HCT116 (cell line): ENCODE measurements around the gene PDLIM7.

Experiments
- EGR1 ChIP-seq: IDR thresholded peaks from 2 replicates; pipeline ENCODE4 v1.6.1; 2012; ENCODE audit warnings: low read depth
- EZH2 ChIP-seq: fragments of 200-600 bp; sonication (generic); IDR thresholded peaks from 2 replicates; pipeline ENCODE4 v1.6.1; 2017; ENCODE audit warnings: antibody characterized with exemption, mixed run types
- FOSL1 ChIP-seq: IDR thresholded peaks from 2 replicates; pipeline ENCODE4 v1.6.1; 2012; ENCODE audit warnings: low read depth
- POLR2A ChIP-seq: IDR thresholded peaks from 2 replicates; pipeline ENCODE4 v1.7.0; 2011; ENCODE audit warnings: borderline replicate concordance; ENCODE audit not compliant: insufficient read depth, insufficient read length; ENCODE audit errors: extremely low read depth
- POLR2AphosphoS5 ChIP-seq: IDR thresholded peaks from 2 replicates; pipeline ENCODE4 v1.6.1; 2011; ENCODE audit warnings: mild to moderate bottlenecking, low read depth, low read length, moderate library complexity
- RAD21 ChIP-seq: IDR thresholded peaks from 2 replicates; pipeline ENCODE4 v1.6.1; 2012; ENCODE audit warnings: low read depth, mild to moderate bottlenecking
- TCF7L2 ChIP-seq: IDR thresholded peaks from 2 replicates; pipeline ENCODE4 v1.7.0; 2011; ENCODE audit warnings: borderline replicate concordance, inconsistent platforms; ENCODE audit not compliant: insufficient read depth, insufficient read length; ENCODE audit errors: extremely low read depth
- ZNF274 ChIP-seq: fragments of 200-500 bp; sonication (Bioruptor generic); IDR thresholded peaks from 2 replicates; pipeline ENCODE4 v1.6.1; 2014; ENCODE audit warnings: mild to moderate bottlenecking, low read depth, low read length, inconsistent platforms
- TF ChIP-seq, protein P1 (sequence below), 3 experiments: fragments of 200-600 bp in 1 of 3; sonication (generic) in 1 of 3; IDR thresholded peaks in 2 of 3; conservative IDR thresholded peaks in 1 of 3; 2 replicates each; pipeline ENCODE4 v1.5.1; 2012 to 2017; ENCODE audit warnings: low read depth in 2 of 3, low read length in 2 of 3, antibody characterized with exemption in 1 of 3, borderline replicate concordance in 1 of 3, control low read depth in 1 of 3, mild to moderate bottlenecking in 1 of 3, mixed read lengths in 1 of 3, mixed run types in 1 of 3, moderate library complexity in 1 of 3; ENCODE audit not compliant: insufficient read depth in 1 of 3
- TF ChIP-seq, protein P2 (sequence below): IDR thresholded peaks from 2 replicates; pipeline ENCODE4 v1.6.1; 2012

DNA sequence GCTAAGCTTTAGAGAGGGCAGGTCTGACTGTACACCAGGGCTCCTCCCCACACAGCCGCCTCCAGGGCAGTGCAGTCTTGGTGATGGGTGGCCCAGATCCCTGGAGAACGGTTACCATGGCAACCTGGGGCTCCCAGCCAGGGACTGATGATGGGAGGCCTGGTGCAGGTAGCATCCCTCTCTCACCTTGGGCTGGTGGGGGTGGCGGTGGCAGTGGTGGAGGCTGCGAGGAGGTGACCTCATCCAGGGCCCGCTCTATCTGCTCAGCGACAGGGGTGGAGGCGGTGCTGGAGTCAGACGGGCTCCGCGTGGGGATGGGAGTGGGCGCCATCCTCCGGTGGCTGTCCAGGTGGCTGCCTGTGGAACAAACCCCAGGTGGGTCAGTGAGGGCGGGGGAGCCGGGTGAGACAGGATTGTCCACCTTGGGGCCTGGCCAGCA lies 38.5 kb downstream of the PDLIM7 start:
- TF ChIP-seq POLR2AphosphoS5, result no peak
- no peak for TF ChIP-seq FOSL1
- TF ChIP-seq POLR2A, result no peak
- TF ChIP-seq RAD21, result no peak
- TF ChIP-seq, protein P1, sequence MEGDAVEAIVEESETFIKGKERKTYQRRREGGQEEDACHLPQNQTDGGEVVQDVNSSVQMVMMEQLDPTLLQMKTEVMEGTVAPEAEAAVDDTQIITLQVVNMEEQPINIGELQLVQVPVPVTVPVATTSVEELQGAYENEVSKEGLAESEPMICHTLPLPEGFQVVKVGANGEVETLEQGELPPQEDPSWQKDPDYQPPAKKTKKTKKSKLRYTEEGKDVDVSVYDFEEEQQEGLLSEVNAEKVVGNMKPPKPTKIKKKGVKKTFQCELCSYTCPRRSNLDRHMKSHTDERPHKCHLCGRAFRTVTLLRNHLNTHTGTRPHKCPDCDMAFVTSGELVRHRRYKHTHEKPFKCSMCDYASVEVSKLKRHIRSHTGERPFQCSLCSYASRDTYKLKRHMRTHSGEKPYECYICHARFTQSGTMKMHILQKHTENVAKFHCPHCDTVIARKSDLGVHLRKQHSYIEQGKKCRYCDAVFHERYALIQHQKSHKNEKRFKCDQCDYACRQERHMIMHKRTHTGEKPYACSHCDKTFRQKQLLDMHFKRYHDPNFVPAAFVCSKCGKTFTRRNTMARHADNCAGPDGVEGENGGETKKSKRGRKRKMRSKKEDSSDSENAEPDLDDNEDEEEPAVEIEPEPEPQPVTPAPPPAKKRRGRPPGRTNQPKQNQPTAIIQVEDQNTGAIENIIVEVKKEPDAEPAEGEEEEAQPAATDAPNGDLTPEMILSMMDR (IDR thresholded peaks at IDR 0.05 in 2 of 3, conservative IDR thresholded peaks at IDR 0.05 in 1 of 3; ENCODE audit: borderline replicate concordance in 1 of 3, insufficient read depth in 1 of 3, low read depth in 2 of 3, low read length in 2 of 3), result no peak
- TF ChIP-seq TCF7L2, result no peak
- no peak for TF ChIP-seq ZNF274
- no peak for TF ChIP-seq EGR1
- no peak for TF ChIP-seq EZH2
- TF ChIP-seq, protein P2, sequence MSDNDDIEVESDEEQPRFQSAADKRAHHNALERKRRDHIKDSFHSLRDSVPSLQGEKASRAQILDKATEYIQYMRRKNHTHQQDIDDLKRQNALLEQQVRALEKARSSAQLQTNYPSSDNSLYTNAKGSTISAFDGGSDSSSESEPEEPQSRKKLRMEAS, result no peak
